GM06990 (cell line): ENCODE measurements around the gene TMTC1.
"Not testable (repeated sequence)": the region's sequence is repeated elsewhere in the genome, so short reads cannot be mapped to it uniquely, and the experiment has no call there.

ENCODE experiments used
- DNase-seq: peaks from one replicate; pipeline ENCODE4 v3.0.0-alpha.2; 2011; ENCODE audit not compliant: insufficient read length; ENCODE audit errors: extremely low read depth
- H3K27me3 ChIP-seq: replicated peaks from 2 replicates; pipeline ENCODE4 v1.6.0; 2011; ENCODE audit warnings: low read length; ENCODE audit not compliant: control insufficient read depth, insufficient read depth
- H3K36me3 ChIP-seq: 2 replicates; pipeline ENCODE4 v1.5.1; 2011; ENCODE audit warnings: low read length; ENCODE audit not compliant: control insufficient read depth, insufficient read depth
- H3K4me3 ChIP-seq: replicated peaks from 2 replicates; pipeline ENCODE4 v1.5.1; 2011; ENCODE audit warnings: low read depth, mild to moderate bottlenecking, control low read depth, low read length
- TF ChIP-seq, protein P1 (sequence below): IDR thresholded peaks from 2 replicates; pipeline ENCODE4 v1.5.1; 2011; ENCODE audit warnings: low read length, control low read depth, mild to moderate bottlenecking, inconsistent platforms; ENCODE audit not compliant: insufficient read depth, poor library complexity, severe bottlenecking

The TMTC1 gene

DNA sequence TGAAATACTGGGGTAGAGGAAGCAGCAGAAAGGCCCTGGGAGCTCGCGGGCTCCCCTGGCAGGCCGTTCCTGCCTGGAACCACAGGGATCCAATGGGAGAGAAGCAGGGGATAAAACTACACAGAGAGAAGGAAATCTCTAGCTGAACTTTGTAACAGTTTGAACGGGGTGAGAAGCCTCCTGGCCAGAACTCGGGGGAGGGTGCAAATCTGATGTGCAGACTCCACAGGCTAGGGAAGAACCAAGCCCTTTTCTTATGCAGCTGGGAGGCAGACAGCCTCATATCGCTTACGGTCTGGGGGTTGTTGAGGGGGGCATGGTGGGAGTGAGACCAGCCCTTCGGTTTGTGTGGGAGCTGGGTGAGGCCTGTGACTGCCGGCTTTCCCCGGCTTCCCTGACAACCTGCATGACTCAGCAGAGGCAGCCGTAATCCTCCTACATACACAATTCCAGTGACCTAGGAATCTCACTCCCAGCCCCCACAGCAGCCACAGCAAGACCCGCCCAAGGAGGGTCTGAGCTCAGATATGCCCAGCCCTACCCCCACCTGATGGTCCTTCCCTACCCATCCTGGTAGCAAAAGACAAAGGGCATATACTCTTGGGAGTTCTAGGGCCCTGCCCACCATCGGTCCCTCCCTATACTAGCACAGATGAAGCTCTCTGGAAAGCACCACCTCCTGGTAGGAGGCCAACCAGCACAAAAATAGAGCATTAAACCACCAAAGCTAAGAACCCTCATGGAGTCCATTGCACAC lies 143.0 kb downstream of the TMTC1 start:
- H3K27me3 ChIP-seq = no peaks in the 10 kb centered on the region
- H3K36me3 ChIP-seq = no peaks in the 10 kb centered on the region
- TF ChIP-seq, protein P1, sequence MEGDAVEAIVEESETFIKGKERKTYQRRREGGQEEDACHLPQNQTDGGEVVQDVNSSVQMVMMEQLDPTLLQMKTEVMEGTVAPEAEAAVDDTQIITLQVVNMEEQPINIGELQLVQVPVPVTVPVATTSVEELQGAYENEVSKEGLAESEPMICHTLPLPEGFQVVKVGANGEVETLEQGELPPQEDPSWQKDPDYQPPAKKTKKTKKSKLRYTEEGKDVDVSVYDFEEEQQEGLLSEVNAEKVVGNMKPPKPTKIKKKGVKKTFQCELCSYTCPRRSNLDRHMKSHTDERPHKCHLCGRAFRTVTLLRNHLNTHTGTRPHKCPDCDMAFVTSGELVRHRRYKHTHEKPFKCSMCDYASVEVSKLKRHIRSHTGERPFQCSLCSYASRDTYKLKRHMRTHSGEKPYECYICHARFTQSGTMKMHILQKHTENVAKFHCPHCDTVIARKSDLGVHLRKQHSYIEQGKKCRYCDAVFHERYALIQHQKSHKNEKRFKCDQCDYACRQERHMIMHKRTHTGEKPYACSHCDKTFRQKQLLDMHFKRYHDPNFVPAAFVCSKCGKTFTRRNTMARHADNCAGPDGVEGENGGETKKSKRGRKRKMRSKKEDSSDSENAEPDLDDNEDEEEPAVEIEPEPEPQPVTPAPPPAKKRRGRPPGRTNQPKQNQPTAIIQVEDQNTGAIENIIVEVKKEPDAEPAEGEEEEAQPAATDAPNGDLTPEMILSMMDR = no peak
- DNase-seq = no peak
- H3K4me3 ChIP-seq = no peak overlapping the region

DNA sequence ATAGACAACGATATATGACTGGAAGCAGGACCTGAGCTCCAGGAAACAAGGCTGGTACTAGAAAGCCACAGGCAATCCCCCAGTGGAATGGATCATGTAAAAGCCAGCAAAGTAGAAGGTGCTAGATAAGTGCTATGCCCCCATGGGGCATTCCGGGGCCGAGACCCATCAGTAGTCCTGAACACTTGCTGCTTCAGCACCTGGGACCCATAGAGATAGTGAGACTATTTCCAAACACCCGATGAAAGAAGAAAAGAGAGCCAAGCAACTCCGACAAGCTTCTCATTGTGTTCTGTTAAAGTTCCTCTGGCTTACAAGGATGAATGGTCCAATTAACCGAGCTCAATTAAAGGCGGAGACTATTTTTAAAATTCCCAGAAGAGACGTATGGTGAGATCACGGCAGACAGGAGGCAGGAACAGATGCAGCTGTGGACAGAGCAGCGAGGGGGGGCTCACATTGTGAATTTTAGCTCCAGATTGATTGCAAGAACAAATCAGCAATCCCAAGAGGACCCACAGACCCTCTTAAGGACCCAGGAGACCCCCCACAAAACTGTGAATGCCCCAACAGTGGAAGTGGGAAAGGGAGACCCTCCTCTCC lies 143.7 kb downstream of the TMTC1 start:
- Histone ChIP-seq H3K27me3 (no peaks in the 10 kb centered on the region), H3K36me3 (no peaks in the 10 kb centered on the region), H3K4me3 (no peak overlapping the region)
- no peak for DNase-seq
- TF ChIP-seq, protein P1 = no peak

- DNase-seq = no peak
- H3K4me3 ChIP-seq = no peak overlapping the region
- TF ChIP-seq, protein P1 = no peak
- H3K27me3 ChIP-seq = no peaks in the 10 kb centered on the region
- H3K36me3 ChIP-seq = no peaks in the 10 kb centered on the region
These were observed 145.2 kb downstream of the TMTC1 start for GRCh38 chr12:29638528-29638927.

DNA sequence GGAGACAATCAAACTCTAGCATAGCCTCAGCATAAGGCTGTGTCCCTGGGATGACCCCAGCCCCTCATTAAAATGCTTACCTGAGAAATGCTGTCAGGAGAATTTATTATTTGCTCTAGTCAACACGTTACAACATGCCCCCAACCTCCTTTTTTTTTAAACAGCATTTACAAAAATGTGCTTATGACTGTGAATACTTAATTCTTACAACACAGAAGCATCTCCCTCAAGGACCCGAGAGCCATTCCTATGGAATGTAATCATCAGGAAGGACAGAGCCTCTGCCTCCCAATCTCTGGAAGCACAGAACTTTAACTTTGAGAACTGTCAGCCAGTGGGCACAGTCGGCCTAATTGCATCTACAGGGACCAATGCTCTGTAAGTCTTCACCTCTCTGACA lies 149.7 kb downstream of the TMTC1 start:
- Histone ChIP-seq H3K36me3 (no peaks in the 10 kb centered on the region), H3K4me3 (no peak overlapping the region), H3K27me3 (no peaks in the 10 kb centered on the region)
- no peak for DNase-seq
- TF ChIP-seq, protein P1 = no peak

GRCh38 chr12:29630164-29630563 lies 153.6 kb downstream of the TMTC1 start:
- not testable (repeated sequence) for H3K4me3 ChIP-seq, H3K27me3 ChIP-seq, DNase-seq, H3K36me3 ChIP-seq

DNA sequence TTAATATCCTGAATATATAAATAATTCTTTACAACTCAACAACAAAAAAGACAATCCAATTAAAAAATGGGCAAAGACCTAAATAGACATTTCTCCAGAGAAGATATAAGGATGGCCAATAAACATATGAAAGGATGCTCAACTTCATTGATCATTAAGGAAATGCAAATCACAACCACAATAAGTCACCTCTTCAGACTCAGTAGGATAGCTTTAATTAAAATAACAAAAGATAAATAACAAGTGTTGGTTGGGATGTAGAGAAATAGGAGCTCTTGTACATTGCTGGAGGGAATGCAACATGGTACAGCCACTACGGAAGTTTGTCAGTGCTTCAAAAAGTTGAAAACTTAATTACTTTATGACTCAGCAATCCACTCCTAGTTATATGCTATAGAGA lies 156.5 kb downstream of the TMTC1 start:
- TF ChIP-seq, protein P1 = no peak
- Histone ChIP-seq H3K36me3 (no peaks in the 10 kb centered on the region), H3K27me3 (no peaks in the 10 kb centered on the region), H3K4me3 (no peak overlapping the region)
- no peak for DNase-seq
